ENCODE measurements around the gene NAE1. TPM values are rescaled to one million over a fixed set of nuclear protein-coding genes. Genes with fewer than 3 reads are reported as not detected.

NAE1 gene
- total and polyA plus RNA-seq, 5 donors from 2014 or later: 68.1 to 89.1 (median 85.1) TPM

GRCh38 chr16:66847533-66848067 is 16.8 kb upstream of the NAE1 start:
- H3K27ac Mint-ChIP-seq: no peak overlapping the region
- Histone ChIP-seq H3K36me3 (ENCODE audit: control insufficient read depth, insufficient read depth, low read length) (no peaks in the 10 kb centered on the region), H3K4me1 (ENCODE audit: control insufficient read depth, insufficient read depth, low read length, poor library complexity, severe bottlenecking) (peaks cover 10% of the 10 kb centered on the region), H3K9me3 (ENCODE audit: control insufficient read depth in 2 of 2, low read length in 2 of 2) (no peaks in the 10 kb centered on the region), H3K27me3 (ENCODE audit: control insufficient read depth, insufficient read depth, low read length) (peaks cover 9% of the 10 kb centered on the region), H3K4me3 (ENCODE audit: low read depth, low read length) (no peak overlapping the region), H3K27ac (ENCODE audit: insufficient read depth, low read length, poor library complexity, severe bottlenecking) (no peak overlapping the region)
- H3K9me3 Mint-ChIP-seq: peaks cover 0 to 2% (median 0%) of the 10 kb centered on the region in 7 donors
- DNase-seq: no peak
- ATAC-seq (ENCODE audit: low read depth in 2 of 2): no peak
- no peak overlapping the region for H3K4me3 Mint-ChIP-seq
- H3K27me3 Mint-ChIP-seq: peaks cover 40% of the 10 kb centered on the region
- H3K36me3 Mint-ChIP-seq: no peaks in the 10 kb centered on the region
- H3K4me1 Mint-ChIP-seq: peaks cover 0 to 9% (median 3%) of the 10 kb centered on the region in 4 donors

- Mint-ChIP-seq H3K4me3 (no peak overlapping the region), H3K36me3 (no peaks in the 10 kb centered on the region), H3K27ac (no peak overlapping the region), H3K9me3 (peaks cover 0 to 2% (median 0%) of the 10 kb centered on the region in 7 donors), H3K4me1 (peaks cover 0 to 9% (median 3%) of the 10 kb centered on the region in 4 donors), H3K27me3 (peaks cover 44% of the 10 kb centered on the region)
- DNase-seq (no peak), ATAC-seq (ENCODE audit: low read depth in 2 of 2) (no peak)
- Histone ChIP-seq H3K36me3 (ENCODE audit: control insufficient read depth, insufficient read depth, low read length) (no peaks in the 10 kb centered on the region), H3K27ac (ENCODE audit: insufficient read depth, low read length, poor library complexity, severe bottlenecking) (no peak overlapping the region), H3K27me3 (ENCODE audit: control insufficient read depth, insufficient read depth, low read length) (peaks cover 10% of the 10 kb centered on the region), H3K4me3 (ENCODE audit: low read depth, low read length) (no peak overlapping the region), H3K4me1 (ENCODE audit: control insufficient read depth, insufficient read depth, low read length, poor library complexity, severe bottlenecking) (peaks cover 10% of the 10 kb centered on the region), H3K9me3 (ENCODE audit: control insufficient read depth in 2 of 2, low read length in 2 of 2) (no peaks in the 10 kb centered on the region)
Measured at GRCh38 chr16:66846831-66847230, 16.1 kb upstream of the NAE1 start.

GRCh38 chr16:66846266-66846665 is 15.5 kb upstream of the NAE1 start:
- no peak overlapping the region for H3K4me3 ChIP-seq (ENCODE audit: low read depth, low read length)
- Mint-ChIP-seq H3K4me1 (peaks cover 0 to 9% (median 3%) of the 10 kb centered on the region in 4 donors), H3K27me3 (peaks cover 44% of the 10 kb centered on the region), H3K9me3 (peaks cover 0 to 2% (median 0%) of the 10 kb centered on the region in 7 donors), H3K27ac (no peak overlapping the region), H3K36me3 (no peaks in the 10 kb centered on the region), H3K4me3 (peak overlapping the region in 2 of 4 donors; percentile 12 to 64)
- H3K9me3 ChIP-seq (ENCODE audit: control insufficient read depth in 2 of 2, low read length in 2 of 2): no peaks in the 10 kb centered on the region
- DNase-seq: no peak
- H3K27me3 ChIP-seq (ENCODE audit: control insufficient read depth, insufficient read depth, low read length): peaks cover 10% of the 10 kb centered on the region
- ATAC-seq (ENCODE audit: low read depth in 2 of 2): no peak
- no peaks in the 10 kb centered on the region for H3K36me3 ChIP-seq (ENCODE audit: control insufficient read depth, insufficient read depth, low read length)
- no peak overlapping the region for H3K27ac ChIP-seq (ENCODE audit: insufficient read depth, low read length, poor library complexity, severe bottlenecking)
- peaks cover 10% of the 10 kb centered on the region for H3K4me1 ChIP-seq (ENCODE audit: control insufficient read depth, insufficient read depth, low read length, poor library complexity, severe bottlenecking)

GRCh38 chr16:66845791-66846221 is 15.0 kb upstream of the NAE1 start:
- Mint-ChIP-seq H3K4me3 (peak overlapping the region in 2 of 4 donors; percentile 12 to 64), H3K36me3 (no peaks in the 10 kb centered on the region), H3K4me1 (peaks cover 0 to 9% (median 3%) of the 10 kb centered on the region in 4 donors), H3K27me3 (peaks cover 48% of the 10 kb centered on the region), H3K9me3 (peaks cover 0 to 2% (median 0%) of the 10 kb centered on the region in 7 donors), H3K27ac (no peak overlapping the region)
- ATAC-seq (ENCODE audit: low read depth in 2 of 2) (no peak), DNase-seq (no peak)
- no peak overlapping the region for H3K27ac ChIP-seq (ENCODE audit: insufficient read depth, low read length, poor library complexity, severe bottlenecking)
- H3K4me1 ChIP-seq (ENCODE audit: control insufficient read depth, insufficient read depth, low read length, poor library complexity, severe bottlenecking): peaks cover 10% of the 10 kb centered on the region
- peaks cover 10% of the 10 kb centered on the region for H3K27me3 ChIP-seq (ENCODE audit: control insufficient read depth, insufficient read depth, low read length)
- no peaks in the 10 kb centered on the region for H3K9me3 ChIP-seq (ENCODE audit: control insufficient read depth in 2 of 2, low read length in 2 of 2)
- no peak overlapping the region for H3K4me3 ChIP-seq (ENCODE audit: low read depth, low read length)
- H3K36me3 ChIP-seq (ENCODE audit: control insufficient read depth, insufficient read depth, low read length): no peaks in the 10 kb centered on the region

DNA sequence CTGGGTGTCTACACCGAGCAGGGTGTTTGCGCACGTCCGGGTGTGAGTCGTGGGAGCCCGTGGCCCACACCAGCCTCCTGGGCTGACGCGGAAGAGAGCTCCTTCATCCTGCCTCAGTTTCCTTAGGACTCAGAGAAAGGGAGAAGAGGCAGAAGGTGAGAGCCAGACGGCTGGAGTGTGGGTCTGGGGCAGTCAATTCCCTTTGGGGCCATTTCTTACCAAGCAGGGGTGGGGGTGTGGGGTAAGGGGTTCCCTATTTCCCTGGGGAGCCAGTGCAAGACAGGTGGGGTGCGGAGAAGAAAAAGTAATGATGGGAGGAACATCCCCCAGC is 14.3 kb upstream of the NAE1 start:
- Histone ChIP-seq H3K27me3 (ENCODE audit: control insufficient read depth, insufficient read depth, low read length) (peaks cover 10% of the 10 kb centered on the region), H3K27ac (ENCODE audit: insufficient read depth, low read length, poor library complexity, severe bottlenecking) (no peak overlapping the region), H3K9me3 (ENCODE audit: control insufficient read depth in 2 of 2, low read length in 2 of 2) (no peaks in the 10 kb centered on the region), H3K4me3 (ENCODE audit: low read depth, low read length) (no peak overlapping the region), H3K4me1 (ENCODE audit: control insufficient read depth, insufficient read depth, low read length, poor library complexity, severe bottlenecking) (peaks cover 10% of the 10 kb centered on the region), H3K36me3 (ENCODE audit: control insufficient read depth, insufficient read depth, low read length) (no peaks in the 10 kb centered on the region)
- DNase-seq: no peak
- no peak overlapping the region for H3K27ac Mint-ChIP-seq
- peak overlapping the region in 1 of 4 donors; percentile 22 for H3K4me3 Mint-ChIP-seq
- ATAC-seq (ENCODE audit: low read depth in 2 of 2): no peak
- peaks cover 0 to 2% (median 0%) of the 10 kb centered on the region in 7 donors for H3K9me3 Mint-ChIP-seq
- peaks cover 54% of the 10 kb centered on the region for H3K27me3 Mint-ChIP-seq
- H3K4me1 Mint-ChIP-seq: peaks cover 0 to 9% (median 3%) of the 10 kb centered on the region in 4 donors
- H3K36me3 Mint-ChIP-seq: no peaks in the 10 kb centered on the region

GRCh38 chr16:66844342-66845079 is 13.7 kb upstream of the NAE1 start, which contains the start of gene CA7:
TSS of gene CA7 (plus strand) at chr16:66844414. CDS start at chr16:66844488, 74 bp downstream.
- H3K9me3 ChIP-seq (ENCODE audit: control insufficient read depth in 2 of 2, low read length in 2 of 2): no peaks in the 10 kb centered on the region
- Mint-ChIP-seq H3K27ac (no peak within 1 kb of the TSS), H3K4me1 (peaks cover 0 to 9% (median 3%) of the 10 kb centered on the region in 4 donors), H3K36me3 (no peaks in the 10 kb centered on the region), H3K27me3 (peaks cover 55% of the 10 kb centered on the region), H3K9me3 (peaks cover 0 to 2% (median 0%) of the 10 kb centered on the region in 7 donors), H3K4me3 (peak within 1 kb of the TSS in 2 of 4 donors; percentile 59 to 82)
- peaks cover 10% of the 10 kb centered on the region for H3K27me3 ChIP-seq (ENCODE audit: control insufficient read depth, insufficient read depth, low read length)
- no peak within 1 kb of the TSS for H3K4me3 ChIP-seq (ENCODE audit: low read depth, low read length)
- no peaks in the 10 kb centered on the region for H3K36me3 ChIP-seq (ENCODE audit: control insufficient read depth, insufficient read depth, low read length)
- ATAC-seq (ENCODE audit: low read depth in 2 of 2): no peak
- no peak within 1 kb of the TSS for H3K27ac ChIP-seq (ENCODE audit: insufficient read depth, low read length, poor library complexity, severe bottlenecking)
- no peak for DNase-seq
- H3K4me1 ChIP-seq (ENCODE audit: control insufficient read depth, insufficient read depth, low read length, poor library complexity, severe bottlenecking): peaks cover 10% of the 10 kb centered on the region

GRCh38 chr16:66844009-66844341 is 13.2 kb upstream of the NAE1 start:
- Mint-ChIP-seq H3K27ac (no peak overlapping the region), H3K27me3 (peaks cover 61% of the 10 kb centered on the region), H3K9me3 (peaks cover 0 to 2% (median 0%) of the 10 kb centered on the region in 7 donors), H3K4me1 (peaks cover 0 to 9% (median 3%) of the 10 kb centered on the region in 4 donors), H3K4me3 (peak overlapping the region in 2 of 4 donors; percentile 59 to 82), H3K36me3 (no peaks in the 10 kb centered on the region)
- Histone ChIP-seq H3K27me3 (ENCODE audit: control insufficient read depth, insufficient read depth, low read length) (peaks cover 10% of the 10 kb centered on the region), H3K4me1 (ENCODE audit: control insufficient read depth, insufficient read depth, low read length, poor library complexity, severe bottlenecking) (peaks cover 10% of the 10 kb centered on the region), H3K36me3 (ENCODE audit: control insufficient read depth, insufficient read depth, low read length) (no peaks in the 10 kb centered on the region), H3K4me3 (ENCODE audit: low read depth, low read length) (no peak overlapping the region), H3K9me3 (ENCODE audit: control insufficient read depth in 2 of 2, low read length in 2 of 2) (no peaks in the 10 kb centered on the region), H3K27ac (ENCODE audit: insufficient read depth, low read length, poor library complexity, severe bottlenecking) (no peak overlapping the region)
- no peak for DNase-seq
- ATAC-seq (ENCODE audit: low read depth in 2 of 2): no peak
